ENCODE measurements around the gene NANP. TPM values are rescaled to one million over a fixed set of nuclear protein-coding genes. Genes with fewer than 3 reads are reported as not detected.
A peak's percentile ranks its signal among the peaks of the same experiment; 100 is the strongest.

The NANP gene
- total RNA-seq, 1 donor from 2014 or later: 4.8 TPM

GRCh38 chr20:25629816-25630499 lies 6.1 kb upstream of the NANP start:
- TF ChIP-seq, protein P1, sequence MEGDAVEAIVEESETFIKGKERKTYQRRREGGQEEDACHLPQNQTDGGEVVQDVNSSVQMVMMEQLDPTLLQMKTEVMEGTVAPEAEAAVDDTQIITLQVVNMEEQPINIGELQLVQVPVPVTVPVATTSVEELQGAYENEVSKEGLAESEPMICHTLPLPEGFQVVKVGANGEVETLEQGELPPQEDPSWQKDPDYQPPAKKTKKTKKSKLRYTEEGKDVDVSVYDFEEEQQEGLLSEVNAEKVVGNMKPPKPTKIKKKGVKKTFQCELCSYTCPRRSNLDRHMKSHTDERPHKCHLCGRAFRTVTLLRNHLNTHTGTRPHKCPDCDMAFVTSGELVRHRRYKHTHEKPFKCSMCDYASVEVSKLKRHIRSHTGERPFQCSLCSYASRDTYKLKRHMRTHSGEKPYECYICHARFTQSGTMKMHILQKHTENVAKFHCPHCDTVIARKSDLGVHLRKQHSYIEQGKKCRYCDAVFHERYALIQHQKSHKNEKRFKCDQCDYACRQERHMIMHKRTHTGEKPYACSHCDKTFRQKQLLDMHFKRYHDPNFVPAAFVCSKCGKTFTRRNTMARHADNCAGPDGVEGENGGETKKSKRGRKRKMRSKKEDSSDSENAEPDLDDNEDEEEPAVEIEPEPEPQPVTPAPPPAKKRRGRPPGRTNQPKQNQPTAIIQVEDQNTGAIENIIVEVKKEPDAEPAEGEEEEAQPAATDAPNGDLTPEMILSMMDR (IDR thresholded peaks at IDR 0.05): no peak
- Histone ChIP-seq H3K4me1 (peaks cover 1% of the 10 kb centered on the region), H3K4me3 (no peak overlapping the region), H3K9me3 (no peaks in the 10 kb centered on the region), H3K27me3 (no peaks in the 10 kb centered on the region), H3K27ac (no peak overlapping the region), H3K36me3 (no peaks in the 10 kb centered on the region)
- no peak for ATAC-seq
- intact Hi-C loops (cut with DNase I): loop anchor here (5.0 kb wide), 1 partner anchor 47 kb away; no protein-coding TSS in a partner anchor
- DNase-seq: no peak

DNA sequence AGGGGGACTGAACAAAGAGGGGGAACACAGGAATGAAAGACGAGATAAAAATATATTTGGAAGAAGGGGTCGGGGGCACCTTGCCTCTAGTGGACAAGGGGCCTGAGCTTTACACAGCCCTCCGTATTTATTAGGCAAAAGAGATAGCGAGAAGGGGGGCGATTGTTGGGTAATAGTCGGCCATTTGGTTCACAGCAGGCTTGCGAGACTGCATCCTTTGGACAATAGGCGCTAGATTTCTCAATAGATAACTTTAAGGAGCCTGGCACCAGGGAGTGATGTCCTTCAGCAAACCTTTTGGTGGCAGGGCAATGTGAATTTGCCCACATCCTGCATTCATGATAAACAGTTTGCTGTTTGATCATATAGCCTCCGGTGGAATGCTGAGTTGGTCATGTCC lies 3.0 kb upstream of the NANP start:
- DNase-seq: no peak
- H3K4me3 ChIP-seq: no peak overlapping the region
- ATAC-seq: no peak
- H3K4me1 ChIP-seq: peaks cover 14% of the 10 kb centered on the region
- H3K9me3 ChIP-seq: no peaks in the 10 kb centered on the region
- H3K27me3 ChIP-seq: no peaks in the 10 kb centered on the region
- TF ChIP-seq, protein P1 (IDR thresholded peaks at IDR 0.05): no peak
- intact Hi-C loops (cut with DNase I): loop anchor here (5.0 kb wide), 1 partner anchor 51 kb away; no protein-coding TSS in a partner anchor
- H3K27ac ChIP-seq: no peak overlapping the region
- no peaks in the 10 kb centered on the region for H3K36me3 ChIP-seq

- DNase-seq: no peak
- peak overlapping the region; percentile 66 for H3K4me3 ChIP-seq
- H3K36me3 ChIP-seq: no peaks in the 10 kb centered on the region
- H3K27ac ChIP-seq: peak overlapping the region; percentile 94
- peaks cover 17% of the 10 kb centered on the region for H3K4me1 ChIP-seq
- TF ChIP-seq, protein P1 (IDR thresholded peaks at IDR 0.05): no peak
- no peak for ATAC-seq
- H3K9me3 ChIP-seq: no peaks in the 10 kb centered on the region
- H3K27me3 ChIP-seq: no peaks in the 10 kb centered on the region
- intact Hi-C loops (cut with DNase I): no loop called here
Observed at GRCh38 chr20:25624500-25624939, 706 bp upstream of the NANP start.

DNA sequence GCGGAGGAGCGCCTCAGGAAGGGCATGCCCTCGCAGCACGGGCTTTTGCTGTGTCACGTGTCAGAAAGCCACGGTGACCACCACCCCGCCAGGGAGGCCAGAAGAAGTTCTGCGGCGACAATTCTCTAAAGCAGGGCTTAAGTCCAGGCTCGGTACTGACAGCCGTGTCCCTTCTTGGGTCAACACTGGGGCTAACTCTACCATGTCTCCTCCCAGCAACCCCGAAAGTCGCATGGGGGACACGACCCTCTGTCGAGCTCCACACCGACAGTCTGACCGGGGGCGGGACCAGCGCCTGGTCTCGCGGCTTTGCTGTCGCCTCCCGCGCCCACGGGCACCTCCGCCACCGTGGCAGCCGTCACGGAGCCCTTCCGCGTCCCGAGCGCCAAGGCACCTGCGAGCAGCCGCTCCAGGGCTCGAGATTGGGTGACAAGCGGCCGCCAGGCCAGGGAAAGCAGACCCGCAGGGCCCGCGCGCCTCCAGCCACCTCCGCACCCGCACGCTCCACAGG lies 534 bp downstream of the NANP start:
- TF ChIP-seq, protein P1 (IDR thresholded peaks at IDR 0.05): no peak
- intact Hi-C loops (cut with DNase I): no loop called here

GRCh38 chr20:25622450-25623224 lies 1.2 kb downstream of the NANP start:
- no peak for ATAC-seq
- intact Hi-C loops (cut with DNase I): no loop called here
- peak overlapping the region; percentile 94 for H3K27ac ChIP-seq
- H3K36me3 ChIP-seq: no peaks in the 10 kb centered on the region
- H3K9me3 ChIP-seq: no peaks in the 10 kb centered on the region
- no peak for DNase-seq
- H3K4me3 ChIP-seq: peak overlapping the region; percentile 66
- TF ChIP-seq, protein P1 (IDR thresholded peaks at IDR 0.05): no peak
- no peaks in the 10 kb centered on the region for H3K27me3 ChIP-seq
- peaks cover 19% of the 10 kb centered on the region for H3K4me1 ChIP-seq

More for the DNA sequence above, 534 bp downstream of the NANP start:
- no peaks in the 10 kb centered on the region for H3K9me3 ChIP-seq
- H3K4me1 ChIP-seq: peaks cover 19% of the 10 kb centered on the region
- peak overlapping the region; percentile 94 for H3K27ac ChIP-seq
- no peaks in the 10 kb centered on the region for H3K36me3 ChIP-seq
- peak; percentile 80 for DNase-seq
- peak overlapping the region; percentile 66 for H3K4me3 ChIP-seq
- ATAC-seq: peak; percentile 45
- no peaks in the 10 kb centered on the region for H3K27me3 ChIP-seq

Data from upper lobe of right lung (tissue), 1 donor.